HepG2 (cell line): ENCODE results near the gene NUPR2. TPM values are rescaled to one million over a fixed set of nuclear protein-coding genes. Genes with fewer than 3 reads are reported as not detected.

Experiments
- MAFF ChIP-seq: IDR thresholded peaks from 2 replicates; pipeline ENCODE4 v1.6.1; 2011; ENCODE audit warnings: low read depth, low read length, improper control_type of control experiment
- MTA3 ChIP-seq: sonication (generic); formaldehyde crosslinking; IDR thresholded peaks from 2 replicates; pipeline ENCODE4 v1.4.0; 2020; ENCODE audit warnings: missing genetic modification reagents
- NCOR1 ChIP-seq: fragments of 200-600 bp; sonication (generic); IDR thresholded peaks from 2 replicates; pipeline ENCODE4 v1.7.0; 2017; ENCODE audit warnings: antibody characterized with exemption, low read length, borderline replicate concordance
- NFYB ChIP-seq: sonication (generic); formaldehyde crosslinking; IDR thresholded peaks from 2 replicates; pipeline ENCODE4 v1.4.0; 2020; ENCODE audit warnings: missing genetic modification reagents
- REL ChIP-seq: sonication (generic); formaldehyde crosslinking; conservative IDR thresholded peaks from 2 replicates; pipeline ENCODE4 v1.8.0; 2022; ENCODE audit warnings: mild to moderate bottlenecking, missing genetic modification reagents, moderate library complexity
- SKI ChIP-seq: fragments of 450-650 bp; IDR thresholded peaks from one replicate; pipeline ENCODE4 v1.6.1; 2018; ENCODE audit warnings: mild to moderate bottlenecking; ENCODE audit not compliant: partially characterized antibody
- SNAPC2 ChIP-seq: sonication (generic); formaldehyde crosslinking; IDR thresholded peaks from 2 replicates; pipeline ENCODE4 v1.8.1; 2022; ENCODE audit warnings: mild to moderate bottlenecking, missing genetic modification reagents
- TARDBP ChIP-seq: sonication (generic); formaldehyde crosslinking; IDR thresholded peaks from 2 replicates; pipeline ENCODE4 v1.8.0; 2022; ENCODE audit warnings: mild to moderate bottlenecking, missing genetic modification reagents
- ZNF101 ChIP-seq: sonication (generic); formaldehyde crosslinking; IDR thresholded peaks from 2 replicates; pipeline ENCODE4 v1.4.0; 2020; ENCODE audit warnings: mild to moderate bottlenecking, low read depth, missing genetic modification reagents, borderline replicate concordance
- ZNF772 ChIP-seq: sonication (generic); formaldehyde crosslinking; IDR thresholded peaks from 2 replicates; pipeline ENCODE4 v1.5.0; 2020; ENCODE audit warnings: mild to moderate bottlenecking, missing genetic modification reagents
- polyA plus RNA-seq, 8 experiments: library from polyadenylated mRNA; depleted of rRNA in 3 of 8; stranded (reverse) in 7 of 8; unstranded in 1 of 8; fragments of >200 nt; fragmentation: Illumina TruSeq in 4 of 8; extraction: Trizol in 4 of 8; gene quantifications; 2 replicates each; pipeline versions ENCODE4 v1.2.1 to v1.2.3, GENCODE V29; 2011 to 2016; ENCODE audit warnings: low read depth in 4 of 8, missing spikeins in 1 of 8, mixed read lengths in 1 of 8; ENCODE audit not compliant: insufficient read depth in 1 of 8
- total RNA-seq, 5 experiments: library from RNA; depleted of rRNA; stranded (reverse); fragments of >200 nt; fragmentation: Illumina TruSeq; extraction: Trizol; gene quantifications; 2 replicates each; pipeline ENCODE4 v1.2.3, GENCODE V29; 2016; ENCODE audit warnings: low read depth in 1 of 5
- TF ChIP-seq, protein P1 (sequence below): sonication (generic); formaldehyde crosslinking; conservative IDR thresholded peaks from 2 replicates; pipeline ENCODE4 v1.4.0; 2020; ENCODE audit warnings: mild to moderate bottlenecking, missing genetic modification reagents, moderate library complexity
- TF ChIP-seq, protein P2 (sequence below): IDR thresholded peaks from 2 replicates; pipeline ENCODE4 v1.6.1; 2016; ENCODE audit warnings: missing biosample characterization, missing genetic modification reagents, low read depth
- TF ChIP-seq, protein P3 (sequence below): sonication (generic); formaldehyde crosslinking; IDR thresholded peaks from 2 replicates; pipeline ENCODE4 v1.5.0; 2020; ENCODE audit warnings: mild to moderate bottlenecking, missing genetic modification reagents, borderline replicate concordance

NUPR2 gene
- total and polyA plus RNA-seq, 2 of the 13 experiments (the other 11 are each of a cell fraction or from before 2014, with no cell fraction given), result not detected

DNA sequence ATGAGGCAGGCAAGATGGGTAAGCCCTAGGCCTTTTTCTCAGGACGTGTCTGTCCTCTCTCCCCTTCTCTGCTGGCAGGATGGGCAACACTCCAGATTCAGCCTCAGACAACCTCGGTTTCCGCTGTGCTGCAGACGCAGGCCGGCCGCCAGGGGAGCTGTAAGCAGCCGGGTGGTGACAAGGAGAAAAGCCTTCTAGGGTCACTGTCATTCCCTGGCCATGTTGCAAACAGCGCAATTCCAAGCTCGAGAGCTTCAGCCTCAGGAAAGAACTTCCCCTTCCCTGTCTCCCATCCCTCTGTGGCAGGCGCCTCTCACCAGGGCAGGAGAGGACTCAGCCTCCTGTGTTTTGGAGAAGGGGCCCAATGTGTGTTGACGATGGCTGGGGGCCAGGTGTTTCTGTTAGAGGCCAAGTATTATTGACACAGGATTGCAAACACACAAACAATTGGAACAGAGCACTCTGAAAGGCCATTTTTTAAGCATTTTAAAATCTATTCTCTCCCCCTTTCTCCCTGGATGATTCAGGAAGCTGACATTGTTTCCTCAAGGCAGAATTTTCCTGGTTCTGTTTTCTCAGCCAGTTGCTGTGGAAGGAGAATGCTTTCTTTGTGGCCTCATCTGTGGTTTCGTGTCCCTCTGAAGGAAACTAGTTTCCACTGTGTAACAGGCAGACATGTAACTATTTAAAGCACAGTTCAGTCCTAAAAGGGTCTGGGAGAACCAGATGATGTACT lies 36.6 kb downstream of the NUPR2 start (continued):
- TF ChIP-seq REL (CRISPR knock-in tag), result no peak
- TF ChIP-seq, protein P1, sequence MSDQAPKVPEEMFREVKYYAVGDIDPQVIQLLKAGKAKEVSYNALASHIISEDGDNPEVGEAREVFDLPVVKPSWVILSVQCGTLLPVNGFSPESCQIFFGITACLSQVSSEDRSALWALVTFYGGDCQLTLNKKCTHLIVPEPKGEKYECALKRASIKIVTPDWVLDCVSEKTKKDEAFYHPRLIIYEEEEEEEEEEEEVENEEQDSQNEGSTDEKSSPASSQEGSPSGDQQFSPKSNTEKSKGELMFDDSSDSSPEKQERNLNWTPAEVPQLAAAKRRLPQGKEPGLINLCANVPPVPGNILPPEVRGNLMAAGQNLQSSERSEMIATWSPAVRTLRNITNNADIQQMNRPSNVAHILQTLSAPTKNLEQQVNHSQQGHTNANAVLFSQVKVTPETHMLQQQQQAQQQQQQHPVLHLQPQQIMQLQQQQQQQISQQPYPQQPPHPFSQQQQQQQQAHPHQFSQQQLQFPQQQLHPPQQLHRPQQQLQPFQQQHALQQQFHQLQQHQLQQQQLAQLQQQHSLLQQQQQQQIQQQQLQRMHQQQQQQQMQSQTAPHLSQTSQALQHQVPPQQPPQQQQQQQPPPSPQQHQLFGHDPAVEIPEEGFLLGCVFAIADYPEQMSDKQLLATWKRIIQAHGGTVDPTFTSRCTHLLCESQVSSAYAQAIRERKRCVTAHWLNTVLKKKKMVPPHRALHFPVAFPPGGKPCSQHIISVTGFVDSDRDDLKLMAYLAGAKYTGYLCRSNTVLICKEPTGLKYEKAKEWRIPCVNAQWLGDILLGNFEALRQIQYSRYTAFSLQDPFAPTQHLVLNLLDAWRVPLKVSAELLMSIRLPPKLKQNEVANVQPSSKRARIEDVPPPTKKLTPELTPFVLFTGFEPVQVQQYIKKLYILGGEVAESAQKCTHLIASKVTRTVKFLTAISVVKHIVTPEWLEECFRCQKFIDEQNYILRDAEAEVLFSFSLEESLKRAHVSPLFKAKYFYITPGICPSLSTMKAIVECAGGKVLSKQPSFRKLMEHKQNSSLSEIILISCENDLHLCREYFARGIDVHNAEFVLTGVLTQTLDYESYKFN (CRISPR knock-in tag), result peak; percentile 71
- TF ChIP-seq SNAPC2 (CRISPR knock-in tag), result 0 out of 2 replicates have a peak, but pooled peaks have one; percentile 47
- peak; percentile 39; the same call in 1 of the 2 replicates for TF ChIP-seq TARDBP
- TF ChIP-seq MTA3 (CRISPR knock-in tag), result no peak
- TF ChIP-seq, protein P2, sequence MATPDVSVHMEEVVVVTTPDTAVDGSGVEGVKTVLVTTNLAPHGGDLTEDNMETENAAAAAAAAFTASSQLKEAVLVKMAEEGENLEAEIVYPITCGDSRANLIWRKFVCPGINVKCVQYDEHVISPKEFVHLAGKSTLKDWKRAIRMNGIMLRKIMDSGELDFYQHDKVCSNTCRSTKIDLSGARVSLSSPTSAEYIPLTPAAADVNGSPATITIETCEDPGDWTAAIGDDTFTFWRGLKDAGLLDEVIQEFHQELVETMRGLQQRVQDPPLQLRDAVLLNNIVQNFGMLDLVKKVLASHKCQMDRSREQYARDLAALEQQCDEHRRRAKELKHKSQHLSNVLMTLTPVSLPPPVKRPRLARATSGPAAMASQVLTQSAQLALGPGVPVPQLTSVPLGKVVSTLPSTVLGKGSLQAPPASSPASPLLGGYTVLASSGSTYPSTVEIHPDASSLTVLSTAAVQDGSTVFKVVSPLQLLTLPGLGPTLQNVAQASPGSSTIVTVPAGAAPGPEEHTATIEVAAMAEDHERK, result no peak
- TF ChIP-seq ZNF101 (CRISPR knock-in tag), result no peak
- no peak for TF ChIP-seq NFYB (CRISPR knock-in tag)
- TF ChIP-seq MAFF, result no peak
- TF ChIP-seq ZNF772 (CRISPR knock-in tag), result no peak
- TF ChIP-seq, protein P3, sequence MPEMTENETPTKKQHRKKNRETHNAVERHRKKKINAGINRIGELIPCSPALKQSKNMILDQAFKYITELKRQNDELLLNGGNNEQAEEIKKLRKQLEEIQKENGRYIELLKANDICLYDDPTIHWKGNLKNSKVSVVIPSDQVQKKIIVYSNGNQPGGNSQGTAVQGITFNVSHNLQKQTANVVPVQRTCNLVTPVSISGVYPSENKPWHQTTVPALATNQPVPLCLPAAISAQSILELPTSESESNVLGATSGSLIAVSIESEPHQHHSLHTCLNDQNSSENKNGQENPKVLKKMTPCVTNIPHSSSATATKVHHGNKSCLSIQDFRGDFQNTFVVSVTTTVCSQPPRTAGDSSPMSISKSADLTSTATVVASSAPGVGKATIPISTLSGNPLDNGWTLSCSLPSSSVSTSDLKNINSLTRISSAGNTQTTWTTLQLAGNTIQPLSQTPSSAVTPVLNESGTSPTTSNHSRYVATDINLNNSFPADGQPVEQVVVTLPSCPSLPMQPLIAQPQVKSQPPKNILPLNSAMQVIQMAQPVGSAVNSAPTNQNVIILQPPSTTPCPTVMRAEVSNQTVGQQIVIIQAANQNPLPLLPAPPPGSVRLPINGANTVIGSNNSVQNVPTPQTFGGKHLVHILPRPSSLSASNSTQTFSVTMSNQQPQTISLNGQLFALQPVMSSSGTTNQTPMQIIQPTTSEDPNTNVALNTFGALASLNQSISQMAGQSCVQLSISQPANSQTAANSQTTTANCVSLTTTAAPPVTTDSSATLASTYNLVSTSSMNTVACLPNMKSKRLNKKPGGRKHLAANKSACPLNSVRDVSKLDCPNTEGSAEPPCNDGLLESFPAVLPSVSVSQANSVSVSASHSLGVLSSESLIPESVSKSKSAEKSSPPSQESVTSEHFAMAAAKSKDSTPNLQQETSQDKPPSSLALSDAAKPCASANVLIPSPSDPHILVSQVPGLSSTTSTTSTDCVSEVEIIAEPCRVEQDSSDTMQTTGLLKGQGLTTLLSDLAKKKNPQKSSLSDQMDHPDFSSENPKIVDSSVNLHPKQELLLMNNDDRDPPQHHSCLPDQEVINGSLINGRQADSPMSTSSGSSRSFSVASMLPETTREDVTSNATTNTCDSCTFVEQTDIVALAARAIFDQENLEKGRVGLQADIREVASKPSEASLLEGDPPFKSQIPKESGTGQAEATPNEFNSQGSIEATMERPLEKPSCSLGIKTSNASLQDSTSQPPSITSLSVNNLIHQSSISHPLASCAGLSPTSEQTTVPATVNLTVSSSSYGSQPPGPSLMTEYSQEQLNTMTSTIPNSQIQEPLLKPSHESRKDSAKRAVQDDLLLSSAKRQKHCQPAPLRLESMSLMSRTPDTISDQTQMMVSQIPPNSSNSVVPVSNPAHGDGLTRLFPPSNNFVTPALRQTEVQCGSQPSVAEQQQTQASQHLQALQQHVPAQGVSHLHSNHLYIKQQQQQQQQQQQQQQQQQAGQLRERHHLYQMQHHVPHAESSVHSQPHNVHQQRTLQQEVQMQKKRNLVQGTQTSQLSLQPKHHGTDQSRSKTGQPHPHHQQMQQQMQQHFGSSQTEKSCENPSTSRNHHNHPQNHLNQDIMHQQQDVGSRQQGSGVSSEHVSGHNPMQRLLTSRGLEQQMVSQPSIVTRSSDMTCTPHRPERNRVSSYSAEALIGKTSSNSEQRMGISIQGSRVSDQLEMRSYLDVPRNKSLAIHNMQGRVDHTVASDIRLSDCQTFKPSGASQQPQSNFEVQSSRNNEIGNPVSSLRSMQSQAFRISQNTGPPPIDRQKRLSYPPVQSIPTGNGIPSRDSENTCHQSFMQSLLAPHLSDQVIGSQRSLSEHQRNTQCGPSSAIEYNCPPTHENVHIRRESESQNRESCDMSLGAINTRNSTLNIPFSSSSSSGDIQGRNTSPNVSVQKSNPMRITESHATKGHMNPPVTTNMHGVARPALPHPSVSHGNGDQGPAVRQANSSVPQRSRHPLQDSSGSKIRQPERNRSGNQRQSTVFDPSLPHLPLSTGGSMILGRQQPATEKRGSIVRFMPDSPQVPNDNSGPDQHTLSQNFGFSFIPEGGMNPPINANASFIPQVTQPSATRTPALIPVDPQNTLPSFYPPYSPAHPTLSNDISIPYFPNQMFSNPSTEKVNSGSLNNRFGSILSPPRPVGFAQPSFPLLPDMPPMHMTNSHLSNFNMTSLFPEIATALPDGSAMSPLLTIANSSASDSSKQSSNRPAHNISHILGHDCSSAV (CRISPR knock-in tag), result no peak
- TF ChIP-seq NCOR1, result no peak
- no peak for TF ChIP-seq SKI
